ENCODE results near the gene TPGS2. TPM values are rescaled to one million over a fixed set of nuclear protein-coding genes. Genes with fewer than 3 reads are reported as not detected.

Gene TPGS2
- total and polyA plus RNA-seq, 2 of the 13 experiments (the other 11 are each of a cell fraction or from before 2014, with no cell fraction given): 73.3 to 137 TPM

GRCh38 chr18:36831139-36831538 is 2.3 kb upstream of the TPGS2 start:
- H3K27ac ChIP-seq (ENCODE audit: extremely low read length, insufficient read depth, low read length): no peak overlapping the region
- in situ Hi-C loops (cut with HindIII; ENCODE audit: extremely low pct_ligation_motif_present, low pct_unique_long_range_greater_than_20kb) (no loop called here), intact Hi-C loops (cut with micrococcal nuclease; ENCODE audit: unreplicated experiment) (no loop called here)
- H2AFZ ChIP-seq (ENCODE audit: low read length): no peak overlapping the region
- DNase-seq (ENCODE audit: low spot score): no peak
- H3K9me3 ChIP-seq (ENCODE audit: low read length): no peaks in the 10 kb centered on the region
- CTCF ChIA-PET (ENCODE audit: low intra/inter-chr PET ratio, low total read pairs): no interaction called here
- H3K36me3 ChIP-seq (replicated peaks in 1 of 2; ENCODE audit: control insufficient read depth in 1 of 2, insufficient read depth in 2 of 2, low read length in 2 of 2): no peaks in the 10 kb centered on the region
- ATAC-seq: no peak
- H3K4me1 ChIP-seq (ENCODE audit: insufficient read depth, low read length): peaks cover 43% of the 10 kb centered on the region
- TF ChIP-seq ZNF282 (IDR thresholded peaks at IDR 0.05; ENCODE audit: partially characterized antibody): no peak
- TF ChIP-seq IRF1 (CRISPR knock-in tag; IDR thresholded peaks at IDR 0.05; ENCODE audit: low read depth): no peak
- TF ChIP-seq ZNF841 (CRISPR knock-in tag; IDR thresholded peaks at IDR 0.05; ENCODE audit: borderline replicate concordance): no peak
- no peak for TF ChIP-seq RFX1 (IDR thresholded peaks at IDR 0.05)
- TF ChIP-seq ZNF263 (CRISPR knock-in tag; IDR thresholded peaks at IDR 0.05): no peak
- no peak for TF ChIP-seq CBX5 (CRISPR knock-in tag; IDR thresholded peaks at IDR 0.05; ENCODE audit: borderline replicate concordance)
- TF ChIP-seq ZFP1 (CRISPR knock-in tag; IDR thresholded peaks at IDR 0.05): no peak
- TF ChIP-seq ZNF260 (CRISPR knock-in tag; IDR thresholded peaks at IDR 0.05; ENCODE audit: borderline replicate concordance, low read depth): no peak
- no peak for TF ChIP-seq ZBTB10 (CRISPR knock-in tag; IDR thresholded peaks at IDR 0.05; ENCODE audit: borderline replicate concordance)
- TF ChIP-seq RAD21 (CRISPR knock-in tag; IDR thresholded peaks at IDR 0.05): no peak
- TF ChIP-seq ZNF629 (CRISPR knock-in tag; conservative IDR thresholded peaks at IDR 0.05): no peak
- no peak for TF ChIP-seq POGZ (CRISPR knock-in tag; IDR thresholded peaks at IDR 0.05)
- no peak for TF ChIP-seq WIZ (CRISPR knock-in tag; IDR thresholded peaks at IDR 0.05)
- WGBS (ENCODE audit: low lambda C conversion rate): 30% methylated on average over 1 of the region's 1 CpG
- H3K9ac ChIP-seq (ENCODE audit: insufficient read depth, low read depth, low read length): no peak overlapping the region
- no peak overlapping the region for H3K4me3 ChIP-seq (replicated peaks in 1 of 3; ENCODE audit: insufficient read depth in 1 of 3, low read depth in 2 of 3, low read length in 3 of 3)
- POLR2A ChIA-PET: no interaction called here
- no peak overlapping the region for H3K4me2 ChIP-seq (ENCODE audit: low read depth, low read length)
- no peaks in the 10 kb centered on the region for H4K20me1 ChIP-seq (ENCODE audit: insufficient read depth, low read length)
- H3K27me3 ChIP-seq (ENCODE audit: control insufficient read depth in 1 of 2, insufficient read depth in 2 of 2, low read length in 2 of 2): no peaks in the 10 kb centered on the region; a peak in 1 of 5 replicates
- BruUV-seq (replicated peaks): no TSS peak
- FAIRE-seq: no peak
- H3K79me2 ChIP-seq (ENCODE audit: insufficient read depth, low read length): peaks cover 13% of the 10 kb centered on the region
